IMR-90 (cell line): Measurements from ENCODE around the gene PLEKHG5. TPM values are rescaled to one million over a fixed set of nuclear protein-coding genes. Genes with fewer than 3 reads are reported as not detected.

Experiments used
- ATAC-seq: fragments of 200-7000 bp; cut with Tn5 transposase; 2 replicates; pipeline ENCODE4 v1.9.1; 2020; ENCODE audit warnings: low read depth, mild to moderate bottlenecking, moderate library complexity
- BruUV-seq: library from RNA; stranded (reverse); fragments of 400-500 nt; replicated peaks from 2 replicates; lab custom pipeline; 2021; lab: Mats Ljungman, UMichigan
- CTCF ChIA-PET: fragments of 300-600 bp; formaldehyde crosslinking; extraction: SDS; loops from one replicate; lab custom pipeline; 2021; ENCODE audit warnings: antibody characterized with exemption; lab: Yijun Ruan, JAX
- POLR2A ChIA-PET: fragments of 300-600 bp; sonication (Branson Sonifier 250); formaldehyde crosslinking; loops from one replicate; lab custom pipeline; 2022; ENCODE audit warnings: antibody characterized with exemption; ENCODE audit not compliant: unreplicated experiment; lab: Charles Lee
- DNase-seq: peaks from one replicate; pipeline ENCODE4 v3.0.0; 2013
- H2AFZ ChIP-seq: replicated peaks from 2 replicates; pipeline ENCODE3; 2013; ENCODE audit warnings: low read length, mild to moderate bottlenecking; ENCODE audit not compliant: poor library complexity
- H2AK5ac ChIP-seq: 2 replicates; pipeline ENCODE4 v1.6.1; 2013; ENCODE audit warnings: low read depth, low read length, inconsistent platforms
- H2AK9ac ChIP-seq: replicated peaks from 2 replicates; pipeline ENCODE3; 2013; ENCODE audit warnings: mild to moderate bottlenecking, low read depth, low read length, moderate library complexity; ENCODE audit not compliant: poor library complexity
- H2BK120ac ChIP-seq: 2 replicates; pipeline ENCODE4 v1.6.1; 2013; ENCODE audit warnings: low read depth, low read length, inconsistent platforms
- H2BK15ac ChIP-seq: 3 replicates; pipeline ENCODE4 v1.6.1; 2013; ENCODE audit warnings: low read depth, low read length, inconsistent platforms
- H2BK20ac ChIP-seq: 2 replicates; pipeline ENCODE4 v1.6.1; 2013; ENCODE audit warnings: low read depth, mild to moderate bottlenecking, inconsistent platforms, low read length, moderate library complexity
- H2BK5ac ChIP-seq: 2 replicates; pipeline ENCODE4 v1.6.1; 2013; ENCODE audit warnings: mild to moderate bottlenecking, low read depth, low read length, inconsistent platforms; ENCODE audit not compliant: poor library complexity, severe bottlenecking
- H3K14ac ChIP-seq: replicated peaks from 2 replicates; pipeline ENCODE4 v1.6.1; 2013; ENCODE audit warnings: low read depth, low read length, inconsistent platforms
- H3K18ac ChIP-seq: 2 replicates; pipeline ENCODE4 v1.6.1; 2013; ENCODE audit warnings: low read depth, low read length, control low read depth
- H3K23ac ChIP-seq: 2 replicates; pipeline ENCODE4 v1.6.1; 2013; ENCODE audit warnings: low read depth, low read length, inconsistent platforms
- H3K27ac ChIP-seq: 2 replicates; pipeline ENCODE4 v1.5.1; 2013; ENCODE audit warnings: mild to moderate bottlenecking, control low read depth, low read length; ENCODE audit not compliant: insufficient read depth
- H3K27me3 ChIP-seq: 2 replicates; pipeline ENCODE4 v1.6.1; 2013; ENCODE audit warnings: low read length; ENCODE audit not compliant: control insufficient read depth, insufficient read depth
- H3K36me3 ChIP-seq: 2 replicates; pipeline ENCODE4 v1.6.1; 2013; ENCODE audit warnings: low read length, mixed read lengths; ENCODE audit not compliant: control insufficient read depth, insufficient read depth
- H3K4ac ChIP-seq: 2 replicates; pipeline ENCODE4 v1.6.1; 2013; ENCODE audit warnings: low read depth, low read length, inconsistent platforms
- H3K4me1 ChIP-seq: 2 replicates; pipeline ENCODE4 v1.6.1; 2013; ENCODE audit warnings: low read length, mixed read lengths; ENCODE audit not compliant: control insufficient read depth, insufficient read depth
- H3K4me2 ChIP-seq: 2 replicates; pipeline ENCODE4 v1.6.1; 2013; ENCODE audit warnings: low read depth, mild to moderate bottlenecking, control low read depth, low read length, moderate library complexity
- H3K4me3 ChIP-seq: 2 replicates; pipeline ENCODE4 v1.5.1; 2013; ENCODE audit warnings: low read depth, mild to moderate bottlenecking, control low read depth, low read length, moderate library complexity; ENCODE audit not compliant: insufficient read depth
- H3K56ac ChIP-seq: 2 replicates; pipeline ENCODE4 v1.6.1; 2013; ENCODE audit warnings: low read length, inconsistent platforms; ENCODE audit not compliant: insufficient read depth; ENCODE audit errors: extremely low read depth
- H3K79me1 ChIP-seq, 2 experiments: 2 replicates each; pipeline ENCODE4 v1.6.1; 2013; ENCODE audit warnings: low read length in 2 of 2, inconsistent platforms in 1 of 2, low read depth in 1 of 2
- H3K9ac ChIP-seq: 2 replicates; pipeline ENCODE4 v1.6.1; 2013; ENCODE audit warnings: low read depth, low read length, control low read depth
- H3K9me1 ChIP-seq: 2 replicates; pipeline ENCODE4 v1.6.1; 2013; ENCODE audit warnings: low read length, inconsistent platforms; ENCODE audit not compliant: insufficient read depth
- H3K9me3 ChIP-seq: 2 replicates; pipeline ENCODE4 v1.6.1; 2013; ENCODE audit warnings: low read length; ENCODE audit not compliant: control insufficient read depth, insufficient read depth
- H4K20me1 ChIP-seq: 2 replicates; pipeline ENCODE4 v1.6.1; 2013; ENCODE audit warnings: low read length, inconsistent platforms; ENCODE audit not compliant: insufficient read depth
- H4K5ac ChIP-seq: 2 replicates; pipeline ENCODE4 v1.6.1; 2013; ENCODE audit warnings: mild to moderate bottlenecking, low read depth, low read length, control low read depth
- H4K8ac ChIP-seq, 2 experiments: 2 replicates each; pipeline ENCODE4 v1.6.1; 2013; ENCODE audit warnings: low read depth in 2 of 2, low read length in 2 of 2, control low read depth in 1 of 2, inconsistent platforms in 1 of 2
- H4K91ac ChIP-seq: 2 replicates; pipeline ENCODE4 v1.6.1; 2013; ENCODE audit warnings: low read depth, low read length, inconsistent platforms; ENCODE audit not compliant: insufficient read depth
- BHLHE40 ChIP-seq: fragments of 150-350 bp; IDR thresholded peaks from 2 replicates; pipeline ENCODE4 v1.6.1; 2016; ENCODE audit warnings: mild to moderate bottlenecking, low read depth, low read length
- CTCF ChIP-seq: conservative IDR thresholded peaks from 2 replicates; pipeline ENCODE4 v1.5.1; 2012; ENCODE audit warnings: mild to moderate bottlenecking, low read depth, low read length, improper control_type of control experiment
- ELK1 ChIP-seq: fragments of 150-350 bp; IDR thresholded peaks from 2 replicates; pipeline ENCODE4 v1.6.1; 2016; ENCODE audit warnings: low read depth, mild to moderate bottlenecking, low read length, moderate library complexity, borderline replicate concordance
- FOS ChIP-seq: fragments of 150-350 bp; IDR thresholded peaks from 2 replicates; pipeline ENCODE4 v1.6.1; 2016; ENCODE audit warnings: low read depth, low read length
- MAZ ChIP-seq: IDR thresholded peaks from 2 replicates; pipeline ENCODE4 v1.6.1; 2012; ENCODE audit warnings: low read depth, mild to moderate bottlenecking, low read length, improper control_type of control experiment, moderate library complexity, borderline replicate concordance
- NFE2L2 ChIP-seq: fragments of 150-350 bp; IDR thresholded peaks from 2 replicates; pipeline ENCODE4 v1.6.1; 2016; ENCODE audit warnings: low read depth, mild to moderate bottlenecking, low read length
- POLR2A ChIP-seq: IDR thresholded peaks from 2 replicates; pipeline ENCODE4 v1.6.1; 2012; ENCODE audit warnings: mild to moderate bottlenecking, low read depth, low read length
- RCOR1 ChIP-seq: IDR thresholded peaks from 2 replicates; pipeline ENCODE4 v1.6.1; 2012; ENCODE audit warnings: mild to moderate bottlenecking, low read length, improper control_type of control experiment; ENCODE audit not compliant: insufficient replicate concordance
- RFX5 ChIP-seq: IDR thresholded peaks from 2 replicates; pipeline ENCODE4 v1.8.0; 2012; ENCODE audit warnings: low read depth, mild to moderate bottlenecking, low read length, moderate library complexity
- SMC3 ChIP-seq: fragments of 150-350 bp; IDR thresholded peaks from 2 replicates; pipeline ENCODE4 v1.6.1; 2016; ENCODE audit warnings: low read depth, mild to moderate bottlenecking, antibody characterized with exemption, low read length, moderate library complexity
- WGBS, 2 experiments: methylation state at CpG; one replicate each; pipeline versions ENCODE4 v1.1.5 to v1.1.7; 2013; ENCODE audit warnings: missing lambda C conversion rate in 2 of 2; ENCODE audit not compliant: insufficient read length in 1 of 2; ENCODE audit errors: extremely low coverage in 2 of 2; 5-methylcytosine and 5-hydroxymethylcytosine counted together
- dilution Hi-C: fragments of 300-500 bp; cut with HindIII; formaldehyde crosslinking; loops from one replicate; pipeline ENCODE4 v1.14.3; 2018; ENCODE audit warnings: low sequenced_read_pairs; ENCODE audit not compliant: unreplicated experiment
- in situ Hi-C: fragments of 300-500 bp; cut with MboI; formaldehyde crosslinking; loops from 3 replicates; pipeline ENCODE4 v1.14.3; 2019; ENCODE audit warnings: low sequenced_read_pairs, inconsistent platforms, mixed read lengths
- intact Hi-C: fragments of 100-400 bp; cut with micrococcal nuclease; formaldehyde crosslinking; loops from 2 replicates; pipeline ENCODE4 v1.10.0; 2022
- polyA plus RNA-seq, 3 experiments: library from polyadenylated mRNA; depleted of rRNA; stranded (reverse); fragments of >200 nt; gene quantifications; 2 replicates each; pipeline ENCODE4 v1.2.3, GENCODE V29; 2012; ENCODE audit warnings: low replicate concordance in 1 of 3
- total RNA-seq: library from RNA; depleted of rRNA; stranded (reverse); fragments of >200 nt; gene quantifications from 2 replicates; pipeline ENCODE4 v1.2.3, GENCODE V29; 2012

Gene PLEKHG5
- total and polyA plus RNA-seq, 2 of the 4 experiments (the other 2 are of a cell fraction) = 4.8 to 11.6 TPM

- ChIA-PET CTCF (no interaction called here), POLR2A (no interaction called here)
- in situ Hi-C loops = no loop called here
Measured at GRCh38 chr1:6464915-6465314, 26.6 kb downstream of the PLEKHG5 start.

More at GRCh38 chr1:6464915-6465314, 26.6 kb downstream of the PLEKHG5 start:
- H3K23ac ChIP-seq = no peak overlapping the region
- no peaks in the 10 kb centered on the region for H3K79me1 ChIP-seq
- H2BK20ac ChIP-seq = no peak overlapping the region
- H3K18ac ChIP-seq = no peak overlapping the region
- no peaks in the 10 kb centered on the region for H3K9me1 ChIP-seq
- no peak overlapping the region for H2AK9ac ChIP-seq
- H3K4me3 ChIP-seq = no peak overlapping the region
- no peak overlapping the region for H2BK15ac ChIP-seq
- peaks cover 36% of the 10 kb centered on the region for H3K36me3 ChIP-seq
- no peak overlapping the region for H4K5ac ChIP-seq
- no peak overlapping the region for H4K91ac ChIP-seq
- no peak overlapping the region for H2AK5ac ChIP-seq
- no peaks in the 10 kb centered on the region for H4K20me1 ChIP-seq
- no peaks in the 10 kb centered on the region for H3K9me3 ChIP-seq
- no peak overlapping the region for H3K56ac ChIP-seq
- no peaks in the 10 kb centered on the region for H3K4me1 ChIP-seq
- intact Hi-C loops = no loop called here
- H3K4me2 ChIP-seq = no peak overlapping the region
- no peak overlapping the region for H2BK120ac ChIP-seq
- H4K8ac ChIP-seq = no peak overlapping the region
- dilution Hi-C loops = no loop called here
- DNase-seq (no peak), ATAC-seq (no peak)
- WGBS, 2 experiments = 67% methylated on average over 1 of the region's 5 CpGs; no CpG with 5 or more reads in 1 of the 2 experiments
- no peak overlapping the region for H3K27ac ChIP-seq
- no peak overlapping the region for H3K4ac ChIP-seq
- H3K27me3 ChIP-seq = peaks cover 10% of the 10 kb centered on the region
- no peak overlapping the region for H2BK5ac ChIP-seq
- TF ChIP-seq MAZ (no peak), RFX5 (no peak), NFE2L2 (no peak), BHLHE40 (no peak), CTCF (no peak), POLR2A (no peak), RCOR1 (no peak), SMC3 (no peak), ELK1 (no peak), FOS (no peak)
- no peak overlapping the region for H3K9ac ChIP-seq
- no TSS peak for BruUV-seq
- H2AFZ ChIP-seq = no peak overlapping the region
- no peak overlapping the region for H3K14ac ChIP-seq
